HG03469 (cell line): Measurements from ENCODE around the gene TSPAN18.

ENCODE experiments used
- ATAC-seq: cut with Tn5 transposase; IDR thresholded peaks from one replicate; pipeline ENCODE4 v1.9.1; 2021; ENCODE audit warnings: mild to moderate bottlenecking, moderate library complexity, moderate number of reproducible peaks; ENCODE audit not compliant: unreplicated experiment

Gene TSPAN18

DNA sequence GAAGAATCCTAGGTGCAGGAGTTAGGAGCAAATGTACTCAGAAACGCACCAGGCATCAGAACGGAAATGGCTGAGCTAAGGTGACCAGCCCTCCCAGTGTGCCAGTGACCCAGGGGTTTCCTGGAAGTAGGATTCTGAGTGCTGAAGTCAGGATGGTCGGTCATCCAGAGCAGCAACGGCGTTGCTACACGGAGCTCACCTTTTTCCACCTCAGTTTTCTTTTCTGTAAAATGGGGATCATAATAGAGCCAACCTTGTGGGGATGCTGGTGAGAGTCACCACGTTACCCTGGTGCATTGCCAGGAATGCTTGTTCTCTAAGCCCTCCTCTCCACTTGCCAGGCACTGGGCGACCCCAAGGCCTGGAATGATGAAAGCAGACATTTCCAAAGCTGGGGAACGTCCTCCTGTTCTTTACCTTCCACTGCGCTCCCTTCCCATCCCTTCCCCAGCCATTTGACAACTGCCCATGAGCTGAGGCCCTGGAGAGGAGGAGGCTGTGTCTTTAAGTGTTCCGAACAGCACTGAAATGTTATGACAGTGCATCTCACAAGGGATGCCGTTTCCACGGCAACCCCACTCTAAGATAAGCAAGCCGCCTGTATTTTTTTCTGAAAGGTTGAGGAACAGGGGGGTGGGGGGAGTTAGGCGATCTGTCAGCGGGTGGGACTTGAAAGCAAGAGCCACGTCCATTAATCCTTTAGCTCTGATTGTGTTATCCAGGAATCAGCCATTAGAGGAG lies 66.8 kb downstream of the TSPAN18 start:
- ATAC-seq = no peak

- no peak for ATAC-seq
Measured at GRCh38 chr11:44795803-44796535, 69.2 kb downstream of the TSPAN18 start.

DNA sequence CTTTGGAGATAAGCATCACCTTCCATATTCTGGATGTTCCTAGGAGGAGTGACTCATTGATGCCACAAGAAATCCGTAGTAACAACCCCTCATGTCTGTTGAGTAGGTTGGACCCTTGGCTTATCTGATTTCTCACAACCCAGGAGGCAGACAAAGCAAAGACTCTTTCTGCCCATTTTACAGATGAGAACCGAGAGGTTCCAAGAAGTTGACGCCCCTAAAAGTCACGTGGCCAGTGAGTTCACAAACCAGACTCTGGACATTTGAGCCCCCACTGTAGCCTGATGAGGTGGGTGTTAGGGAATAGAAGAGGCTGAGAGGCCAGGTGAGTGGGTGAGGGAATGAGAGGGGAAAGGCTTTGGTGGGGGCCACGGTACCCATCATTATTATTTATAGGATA lies 70.3 kb downstream of the TSPAN18 start:
- no peak for ATAC-seq

GRCh38 chr11:44797886-44798606 lies 71.3 kb downstream of the TSPAN18 start:
- ATAC-seq = no peak

- no peak for ATAC-seq
Measured at GRCh38 chr11:44798607-44798972, 71.8 kb downstream of the TSPAN18 start.

DNA sequence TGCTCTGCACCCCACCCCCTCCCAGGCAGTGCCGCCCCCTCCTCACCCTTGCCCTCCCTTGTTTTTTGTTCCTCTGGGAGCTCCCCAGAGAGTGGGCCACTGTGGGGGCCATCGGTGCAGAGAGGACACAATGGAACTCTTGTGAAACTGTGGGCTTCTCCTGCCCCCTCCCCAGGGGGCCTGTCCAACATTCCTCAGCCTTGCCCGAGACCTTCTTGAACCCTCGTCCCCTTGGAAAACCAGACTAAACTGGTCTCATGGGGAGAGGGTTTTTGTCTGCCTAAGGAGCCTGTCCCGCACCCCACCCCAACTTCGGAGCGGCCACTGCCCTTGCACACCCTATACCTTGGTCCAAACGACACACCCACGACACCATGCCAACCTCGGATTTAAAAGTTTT lies 72.2 kb downstream of the TSPAN18 start:
- no peak for ATAC-seq

GRCh38 chr11:44802347-44802746 lies 75.6 kb downstream of the TSPAN18 start:
- no peak for ATAC-seq

DNA sequence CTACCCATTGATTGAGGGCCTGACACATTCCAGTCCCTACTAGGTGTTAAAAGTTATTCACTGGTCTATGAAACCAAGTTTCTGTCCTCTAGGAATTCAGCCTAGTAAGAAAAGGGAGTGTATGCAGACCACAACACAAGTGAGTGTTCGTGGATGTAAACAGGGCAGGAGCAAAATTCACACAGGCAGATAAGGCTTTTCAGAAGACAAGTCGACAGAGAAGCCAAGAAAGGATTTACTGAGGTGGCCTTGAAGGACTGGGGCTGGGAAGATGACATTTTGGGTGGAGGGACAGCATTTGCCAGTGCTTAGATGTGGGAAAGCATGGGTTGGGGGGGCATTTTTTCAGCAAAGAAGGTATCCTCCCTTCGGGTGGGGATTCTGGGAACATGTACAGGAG lies 76.2 kb downstream of the TSPAN18 start:
- ATAC-seq = no peak

DNA sequence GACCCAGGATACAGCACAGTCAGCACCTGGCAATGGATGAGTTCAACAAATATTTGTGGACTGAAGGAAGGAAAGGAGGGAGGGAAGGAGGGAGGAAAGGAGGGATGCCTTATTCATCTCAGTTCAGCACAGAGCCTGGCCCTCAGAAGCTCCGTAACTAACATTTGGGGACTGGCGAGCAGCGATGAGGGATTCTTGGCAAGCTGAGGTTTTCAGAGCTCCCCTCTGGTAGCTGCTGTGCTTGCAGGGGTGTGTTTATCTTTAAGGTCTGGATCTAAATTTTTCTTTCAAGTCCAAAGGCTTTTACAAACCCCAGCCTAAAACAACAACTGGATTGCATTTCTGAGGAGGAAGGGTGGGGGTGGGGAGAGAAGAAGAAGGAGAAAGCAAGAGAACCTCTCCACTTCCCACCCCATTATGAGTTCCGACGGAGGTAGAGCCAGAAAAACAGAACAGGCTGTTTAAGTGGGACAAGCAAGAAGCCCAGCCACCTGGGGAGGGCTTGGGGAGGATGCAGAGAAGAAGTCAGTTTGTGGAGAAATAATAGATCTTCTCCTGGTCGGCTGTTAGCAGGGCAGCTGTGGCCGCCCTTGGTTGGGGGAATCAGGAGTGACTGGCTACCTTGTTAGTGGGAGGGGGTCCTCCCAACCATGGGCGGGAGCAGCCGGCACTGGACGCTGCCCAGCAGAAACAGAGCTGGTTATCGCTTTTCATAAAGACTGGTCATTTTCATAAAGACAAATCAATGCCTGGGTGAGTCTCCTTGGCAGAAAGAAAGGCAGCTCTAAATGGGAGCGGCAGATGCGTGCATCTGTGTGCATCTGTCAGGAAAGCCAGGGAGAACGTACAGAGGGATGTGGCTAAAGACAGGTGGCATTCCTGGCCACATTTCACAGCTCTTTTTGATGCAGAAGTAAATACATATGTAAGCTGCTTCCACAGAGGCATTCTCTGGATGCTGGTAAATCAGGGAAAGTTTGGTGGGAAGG lies 78.0 kb downstream of the TSPAN18 start:
- no peak for ATAC-seq

GRCh38 chr11:44805596-44805995 lies 78.8 kb downstream of the TSPAN18 start:
- no peak for ATAC-seq

DNA sequence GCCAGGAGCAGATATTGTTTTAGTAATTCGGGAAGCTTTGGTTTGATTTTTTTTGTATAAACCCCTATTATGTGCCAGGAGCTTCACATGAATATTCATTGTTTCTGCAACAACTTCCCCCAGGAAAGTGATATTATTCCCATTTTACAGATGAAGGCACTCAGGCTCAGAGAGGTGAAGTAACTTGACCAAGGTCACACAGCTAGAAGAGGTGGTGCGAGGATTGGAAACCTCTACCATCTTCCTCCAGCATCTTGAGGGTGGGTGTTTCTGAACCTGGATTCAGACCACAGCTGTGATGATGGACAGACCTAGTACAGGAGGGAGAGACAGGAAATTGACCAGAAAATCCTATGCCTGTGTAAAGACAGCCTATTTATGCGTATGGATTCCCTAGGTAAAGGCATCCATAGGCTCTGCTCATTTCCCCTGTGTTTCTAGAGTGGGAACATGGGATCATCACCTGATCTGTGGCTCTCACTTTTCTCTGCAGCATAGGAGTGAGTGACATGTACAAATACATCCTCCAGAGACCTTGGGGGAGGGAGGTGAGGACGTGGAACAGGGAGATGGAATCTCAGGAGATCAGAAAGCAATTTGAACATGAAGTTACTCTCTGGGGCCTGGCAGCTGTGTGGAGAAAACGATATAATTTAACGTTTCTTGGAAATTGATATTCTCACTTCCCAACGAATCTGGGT lies 81.4 kb downstream of the TSPAN18 start:
- no peak for ATAC-seq

- ATAC-seq = no peak
Measured at GRCh38 chr11:44809283-44809682, 82.5 kb downstream of the TSPAN18 start.

- no peak for ATAC-seq
Measured at GRCh38 chr11:44811841-44812448, 85.2 kb downstream of the TSPAN18 start.

GRCh38 chr11:44812971-44813370 lies 86.2 kb downstream of the TSPAN18 start:
- ATAC-seq = no peak

DNA sequence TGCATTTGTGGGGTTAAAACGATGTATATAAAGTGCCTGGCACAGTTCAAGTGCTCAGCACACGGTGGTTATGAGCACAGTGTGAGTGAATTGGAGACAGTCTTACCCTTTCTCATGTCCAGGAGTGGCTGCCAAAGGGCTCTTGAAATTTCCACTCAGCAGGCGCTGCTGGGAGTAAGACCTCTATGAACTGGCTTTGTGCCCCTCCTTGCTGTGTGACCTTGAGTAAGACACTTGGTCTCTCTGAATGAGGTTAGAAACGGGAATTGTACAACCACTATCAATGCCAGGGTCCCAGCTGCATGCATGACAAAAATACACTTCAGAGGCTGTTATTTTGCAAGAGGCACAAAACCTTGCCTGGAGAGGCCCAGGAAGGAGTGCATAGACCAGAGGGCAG lies 86.6 kb downstream of the TSPAN18 start:
- ATAC-seq = no peak

- ATAC-seq = no peak
Measured at GRCh38 chr11:44814881-44815592, 88.3 kb downstream of the TSPAN18 start.

GRCh38 chr11:44815917-44816456 lies 89.2 kb downstream of the TSPAN18 start:
- no peak for ATAC-seq

DNA sequence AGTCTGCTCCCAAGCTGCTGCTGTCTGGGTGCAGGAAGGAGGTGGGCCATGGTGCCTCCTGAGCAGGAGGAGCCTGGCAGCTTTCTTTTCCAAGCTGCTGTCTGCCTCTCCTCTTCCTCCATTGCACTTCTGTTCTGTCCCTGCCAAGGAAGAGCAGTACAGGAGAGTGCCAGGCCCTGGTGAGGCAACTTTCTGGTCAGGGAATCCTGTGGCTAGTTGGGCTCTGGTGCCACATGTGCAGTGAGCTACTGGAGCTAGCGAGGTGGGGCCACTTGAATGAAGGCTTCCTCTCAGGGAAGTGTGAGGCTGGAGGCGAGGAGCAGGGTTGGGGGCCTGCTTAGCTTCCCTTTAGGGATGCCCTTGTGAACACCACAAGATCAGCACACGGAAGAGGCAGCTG lies 90.0 kb downstream of the TSPAN18 start:
- no peak for ATAC-seq
